HepG2 (cell line): ENCODE measurements around the gene SPECC1L. TPM values are rescaled to one million over a fixed set of nuclear protein-coding genes. Genes with fewer than 3 reads are reported as not detected.

Experiments
- ATAC-seq: fragments of 200-7000 bp; cut with Tn5 transposase; 3 replicates; pipeline ENCODE4 v1.9.1; 2020; ENCODE audit warnings: mild to moderate bottlenecking, moderate library complexity
- BruUV-seq: library from RNA; stranded (reverse); fragments of 400-500 nt; replicated peaks from 2 replicates; lab custom pipeline; 2021; lab: Mats Ljungman, UMichigan
- CTCF ChIA-PET: fragments of 300-600 bp; formaldehyde crosslinking; extraction: SDS; loops from one replicate; lab custom pipeline; 2021; ENCODE audit warnings: low total read pairs, inconsistent platforms, low intra/inter-chr PET ratio; lab: Yijun Ruan, JAX
- POLR2A ChIA-PET: fragments of 350-600 bp; sonication (Branson Sonifier 250); formaldehyde crosslinking; loops from one replicate; lab custom pipeline; 2020; ENCODE audit warnings: antibody characterized with exemption, inconsistent platforms; lab: Yijun Ruan, JAX
- DNase-seq: peaks from one replicate; pipeline ENCODE4 v3.0.0-alpha.2; 2015; ENCODE audit warnings: low spot score
- FAIRE-seq: peaks from 3 replicates; lab custom pipeline; 2011; peaks lifted over from hg19 to GRCh38; lab: Jason Lieb, UNC
- H2AFZ ChIP-seq: one replicate; pipeline ENCODE4 v1.6.1; 2011; ENCODE audit warnings: low read length, inconsistent platforms
- H3K27ac ChIP-seq: fragments of 300-600 bp; 3 replicates; pipeline ENCODE4 v1.8.0; 2011; ENCODE audit warnings: mixed run types, mild to moderate bottlenecking, mixed read lengths, low read length, inconsistent platforms; ENCODE audit not compliant: insufficient read depth; ENCODE audit errors: extremely low read length
- H3K27me3 ChIP-seq, 2 experiments: fragments of 200-600 bp in 1 of 2; 2 replicates in 1 of 2; 3 replicates in 1 of 2; pipeline versions ENCODE4 v1.6.0 to v1.8.0; 2011; ENCODE audit warnings: low read length in 2 of 2, mild to moderate bottlenecking in 2 of 2, moderate library complexity in 2 of 2, inconsistent platforms in 1 of 2; ENCODE audit not compliant: insufficient read depth in 2 of 2, control insufficient read depth in 1 of 2
- H3K36me3 ChIP-seq, 2 experiments: fragments of 200-600 bp in 1 of 2; replicated peaks in 1 of 2; 2 replicates in 1 of 2; 3 replicates in 1 of 2; pipeline versions ENCODE4 v1.5.1 to v1.8.0; 2011; ENCODE audit warnings: low read length in 2 of 2, inconsistent platforms in 1 of 2; ENCODE audit not compliant: insufficient read depth in 2 of 2, control insufficient read depth in 1 of 2
- H3K4me1 ChIP-seq: 2 replicates; pipeline ENCODE4 v1.5.1; 2012; ENCODE audit warnings: low read length, inconsistent platforms; ENCODE audit not compliant: insufficient read depth
- H3K4me2 ChIP-seq: 2 replicates; pipeline ENCODE4 v1.6.0; 2011; ENCODE audit warnings: low read depth, low read length, inconsistent platforms
- H3K4me3 ChIP-seq, 3 experiments: fragments of 200-600 bp in 1 of 3; sonication (generic), shearing (Covaris generic) in 1 of 3; replicated peaks in 1 of 3; 2 replicates each; pipeline ENCODE4 v1.5.1; 2011 to 2016; ENCODE audit warnings: low read length in 3 of 3, inconsistent platforms in 2 of 3, low read depth in 2 of 3, mild to moderate bottlenecking in 2 of 3, control low read depth in 1 of 3, mixed read lengths in 1 of 3; ENCODE audit not compliant: insufficient read depth in 1 of 3
- H3K79me2 ChIP-seq: one replicate; pipeline ENCODE4 v1.6.1; 2011; ENCODE audit warnings: low read length, inconsistent platforms; ENCODE audit not compliant: insufficient read depth
- H3K9ac ChIP-seq: 2 replicates; pipeline ENCODE4 v1.6.0; 2011; ENCODE audit warnings: mild to moderate bottlenecking, low read depth, low read length, inconsistent platforms; ENCODE audit not compliant: insufficient read depth
- H3K9me3 ChIP-seq: 2 replicates; pipeline ENCODE4 v1.5.1; 2012; ENCODE audit warnings: mild to moderate bottlenecking, low read length
- H4K20me1 ChIP-seq: 2 replicates; pipeline ENCODE4 v1.6.0; 2011; ENCODE audit warnings: inconsistent platforms, mild to moderate bottlenecking, low read length, moderate library complexity; ENCODE audit not compliant: insufficient read depth
- FOXM1 ChIP-seq: sonication (generic); formaldehyde crosslinking; IDR thresholded peaks from 2 replicates; pipeline ENCODE4 v1.5.0; 2020; ENCODE audit warnings: missing genetic modification reagents
- MAZ ChIP-seq, 2 experiments: sonication (generic) in 1 of 2; formaldehyde crosslinking in 1 of 2; IDR thresholded peaks; 2 replicates each; pipeline versions ENCODE4 v1.5.0 to v1.6.1; 2012 to 2020; ENCODE audit warnings: low read depth in 2 of 2, mild to moderate bottlenecking in 2 of 2, borderline replicate concordance in 1 of 2, improper control_type of control experiment in 1 of 2, low read length in 1 of 2, missing genetic modification reagents in 1 of 2, moderate library complexity in 1 of 2
- MED13 ChIP-seq: sonication (generic); formaldehyde crosslinking; IDR thresholded peaks from 2 replicates; pipeline ENCODE4 v1.5.0; 2020; ENCODE audit warnings: missing genetic modification reagents
- MIER2 ChIP-seq: IDR thresholded peaks from 2 replicates; pipeline ENCODE4 v1.6.1; 2016; ENCODE audit warnings: missing biosample characterization, missing genetic modification reagents
- NR1H2 ChIP-seq: sonication (generic); formaldehyde crosslinking; IDR thresholded peaks from 2 replicates; pipeline ENCODE4 v1.8.1; 2022; ENCODE audit warnings: low read depth, missing genetic modification reagents, borderline replicate concordance
- POLR2A ChIP-seq, 2 experiments: IDR thresholded peaks; 2 replicates each; pipeline ENCODE4 v1.6.1; 2011; ENCODE audit warnings: low read depth in 2 of 2, low read length in 2 of 2, mild to moderate bottlenecking in 1 of 2, moderate library complexity in 1 of 2; ENCODE audit not compliant: insufficient read depth in 1 of 2
- PRPF4 ChIP-seq: fragments of 200-400 bp; formaldehyde crosslinking; IDR thresholded peaks from 2 replicates; pipeline ENCODE4 v1.6.1; 2016; ENCODE audit warnings: low read length, low read depth; ENCODE audit not compliant: poor library complexity, severe bottlenecking
- RCOR2 ChIP-seq: IDR thresholded peaks from 2 replicates; pipeline ENCODE4 v1.6.1; 2016; ENCODE audit warnings: missing biosample characterization, missing genetic modification reagents
- ZKSCAN8 ChIP-seq: IDR thresholded peaks from 2 replicates; pipeline ENCODE4 v1.6.1; 2016; ENCODE audit warnings: borderline replicate concordance, missing genetic modification reagents, missing compliant biosample characterization
- ZNF10 ChIP-seq: sonication (generic); formaldehyde crosslinking; IDR thresholded peaks from 2 replicates; pipeline ENCODE4 v1.4.0; 2020; ENCODE audit warnings: mild to moderate bottlenecking, low read depth, missing genetic modification reagents, borderline replicate concordance
- WGBS: methylation state at CpG from one replicate; pipeline ENCODE4 v1.1.6; 2017; ENCODE audit warnings: low lambda C conversion rate; 5-methylcytosine and 5-hydroxymethylcytosine counted together
- in situ Hi-C: cut with HindIII; loops from 2 replicates; pipeline ENCODE4 v1.10.0; 2017; ENCODE audit warnings: low pct_unique_long_range_greater_than_20kb; ENCODE audit not compliant: extremely low pct_ligation_motif_present
- intact Hi-C: fragments of 100-400 bp; cut with micrococcal nuclease; formaldehyde crosslinking; loops from one replicate; pipeline ENCODE4 v1.10.0; 2022; ENCODE audit not compliant: unreplicated experiment
- polyA plus RNA-seq, 8 experiments: library from polyadenylated mRNA; depleted of rRNA in 3 of 8; stranded (reverse) in 7 of 8; unstranded in 1 of 8; fragments of >200 nt; fragmentation: Illumina TruSeq in 4 of 8; extraction: Trizol in 4 of 8; gene quantifications; 2 replicates each; pipeline versions ENCODE4 v1.2.1 to v1.2.3, GENCODE V29; 2011 to 2016; ENCODE audit warnings: low read depth in 4 of 8, missing spikeins in 1 of 8, mixed read lengths in 1 of 8; ENCODE audit not compliant: insufficient read depth in 1 of 8
- total RNA-seq, 5 experiments: library from RNA; depleted of rRNA; stranded (reverse); fragments of >200 nt; fragmentation: Illumina TruSeq; extraction: Trizol; gene quantifications; 2 replicates each; pipeline ENCODE4 v1.2.3, GENCODE V29; 2016; ENCODE audit warnings: low read depth in 1 of 5
- TF ChIP-seq, protein P1 (sequence below): sonication (generic); formaldehyde crosslinking; IDR thresholded peaks from 2 replicates; pipeline ENCODE4 v1.5.1; 2020; ENCODE audit warnings: missing genetic modification reagents, mild to moderate bottlenecking, borderline replicate concordance
- TF ChIP-seq, protein P2 (sequence below): sonication (generic); formaldehyde crosslinking; IDR thresholded peaks from 2 replicates; pipeline ENCODE4 v1.5.0; 2020; ENCODE audit warnings: mild to moderate bottlenecking, missing genetic modification reagents, borderline replicate concordance

The SPECC1L gene
- total and polyA plus RNA-seq, 2 of the 13 experiments (the other 11 are each of a cell fraction or from before 2014, with no cell fraction given): 14.1 to 30.3 TPM

DNA sequence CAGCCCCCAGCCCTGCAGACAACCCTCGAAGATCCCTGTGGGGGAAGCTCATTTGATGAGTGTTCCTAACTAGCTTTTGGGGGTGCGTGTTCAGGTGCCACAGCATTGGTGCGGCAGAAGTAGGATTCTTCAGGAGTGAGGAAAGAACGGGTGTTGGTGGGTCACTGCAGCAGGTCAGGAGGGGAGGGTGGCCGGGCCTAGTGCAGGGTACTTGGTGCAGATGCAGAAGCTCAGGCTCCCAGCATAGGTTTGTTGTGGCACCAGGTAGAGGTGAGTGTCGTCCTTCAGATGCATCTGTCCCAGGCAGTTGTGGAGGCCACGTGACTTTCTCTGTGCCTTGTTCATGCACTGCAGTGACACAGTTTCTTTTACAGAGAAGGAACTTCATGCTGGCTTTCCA, 141.6 kb downstream of the SPECC1L start:
- no peak for FAIRE-seq
- Histone ChIP-seq H3K4me2 (no peak overlapping the region), H3K9me3 (no peaks in the 10 kb centered on the region), H3K27me3 (no peaks in the 10 kb centered on the region), H2AFZ (no peak overlapping the region), H3K4me1 (no peaks in the 10 kb centered on the region), H3K36me3 (peaks cover 9 to 58% of the 10 kb centered on the region in 2 experiments), H3K4me3 (no peak overlapping the region), H3K9ac (no peak overlapping the region), H4K20me1 (no peaks in the 10 kb centered on the region), H3K27ac (no peak overlapping the region), H3K79me2 (no peaks in the 10 kb centered on the region)
- no peak for ATAC-seq
- no TSS peak for BruUV-seq
- in situ Hi-C loops (no loop called here), intact Hi-C loops (no loop called here)
- POLR2A ChIA-PET: no interaction called here
- TF ChIP-seq MAZ (IDR thresholded peaks at IDR 0.05; ENCODE audit: borderline replicate concordance, low read depth, low read length): no peak
- TF ChIP-seq MAZ (CRISPR knock-in tag; IDR thresholded peaks at IDR 0.05; ENCODE audit: low read depth): no peak
- no peak for TF ChIP-seq POLR2A (IDR thresholded peaks at IDR 0.05; ENCODE audit: insufficient read depth in 1 of 2, low read depth in 2 of 2, low read length in 2 of 2)
- TF ChIP-seq RCOR2 (CRISPR knock-in tag): no peak
- CTCF ChIA-PET: no interaction called here
- WGBS: 97% methylated on average over 5 of the region's 7 CpGs
- DNase-seq: no peak

DNA sequence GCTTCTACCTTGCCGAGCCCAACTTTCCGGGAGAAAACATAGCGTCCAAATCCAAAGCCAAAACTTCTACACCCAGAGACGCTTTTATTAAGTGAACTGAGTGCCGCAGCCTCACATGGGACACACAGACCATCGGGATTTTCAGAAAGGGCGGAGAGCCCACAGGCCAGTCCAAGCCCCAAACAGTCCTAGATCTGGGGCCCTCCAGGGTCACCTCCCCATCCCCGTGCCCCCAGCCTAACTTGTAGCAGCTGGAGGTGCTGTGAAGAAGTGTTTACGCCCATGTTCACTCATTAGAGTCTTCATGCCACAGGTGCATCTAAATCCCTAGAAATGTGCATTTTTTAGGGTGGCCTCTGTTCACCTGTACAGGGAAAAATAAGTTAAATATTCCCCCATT, 142.6 kb downstream of the SPECC1L start:
- intact Hi-C loops: no loop called here
- no TSS peak for BruUV-seq
- Histone ChIP-seq H3K4me1 (no peaks in the 10 kb centered on the region), H3K4me2 (no peak overlapping the region), H3K27ac (no peak overlapping the region), H3K4me3 (no peak overlapping the region), H3K79me2 (no peaks in the 10 kb centered on the region), H3K27me3 (no peaks in the 10 kb centered on the region), H3K9ac (no peak overlapping the region), H2AFZ (no peak overlapping the region), H3K36me3 (peaks cover 11 to 57% of the 10 kb centered on the region in 2 experiments), H4K20me1 (no peaks in the 10 kb centered on the region), H3K9me3 (no peaks in the 10 kb centered on the region)
- 97% methylated on average over 7 of the region's 9 CpGs for WGBS
- DNase-seq (no peak), FAIRE-seq (no peak), ATAC-seq (no peak)
- in situ Hi-C loops: no loop called here
- ChIA-PET POLR2A (no interaction called here), CTCF (no interaction called here)
- TF ChIP-seq, protein P1, sequence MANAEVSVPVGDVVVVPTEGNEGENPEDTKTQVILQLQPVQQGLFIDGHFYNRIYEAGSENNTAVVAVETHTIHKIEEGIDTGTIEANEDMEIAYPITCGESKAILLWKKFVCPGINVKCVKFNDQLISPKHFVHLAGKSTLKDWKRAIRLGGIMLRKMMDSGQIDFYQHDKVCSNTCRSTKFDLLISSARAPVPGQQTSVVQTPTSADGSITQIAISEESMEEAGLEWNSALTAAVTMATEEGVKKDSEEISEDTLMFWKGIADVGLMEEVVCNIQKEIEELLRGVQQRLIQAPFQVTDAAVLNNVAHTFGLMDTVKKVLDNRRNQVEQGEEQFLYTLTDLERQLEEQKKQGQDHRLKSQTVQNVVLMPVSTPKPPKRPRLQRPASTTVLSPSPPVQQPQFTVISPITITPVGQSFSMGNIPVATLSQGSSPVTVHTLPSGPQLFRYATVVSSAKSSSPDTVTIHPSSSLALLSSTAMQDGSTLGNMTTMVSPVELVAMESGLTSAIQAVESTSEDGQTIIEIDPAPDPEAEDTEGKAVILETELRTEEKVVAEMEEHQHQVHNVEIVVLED (CRISPR knock-in tag): no peak
- TF ChIP-seq NR1H2 (CRISPR knock-in tag) (no peak), ZKSCAN8 (CRISPR knock-in tag) (no peak), FOXM1 (CRISPR knock-in tag) (no peak), ZNF10 (CRISPR knock-in tag) (no peak), PRPF4 (no peak), MED13 (CRISPR knock-in tag) (no peak), MIER2 (CRISPR knock-in tag) (no peak)
- TF ChIP-seq, protein P2, sequence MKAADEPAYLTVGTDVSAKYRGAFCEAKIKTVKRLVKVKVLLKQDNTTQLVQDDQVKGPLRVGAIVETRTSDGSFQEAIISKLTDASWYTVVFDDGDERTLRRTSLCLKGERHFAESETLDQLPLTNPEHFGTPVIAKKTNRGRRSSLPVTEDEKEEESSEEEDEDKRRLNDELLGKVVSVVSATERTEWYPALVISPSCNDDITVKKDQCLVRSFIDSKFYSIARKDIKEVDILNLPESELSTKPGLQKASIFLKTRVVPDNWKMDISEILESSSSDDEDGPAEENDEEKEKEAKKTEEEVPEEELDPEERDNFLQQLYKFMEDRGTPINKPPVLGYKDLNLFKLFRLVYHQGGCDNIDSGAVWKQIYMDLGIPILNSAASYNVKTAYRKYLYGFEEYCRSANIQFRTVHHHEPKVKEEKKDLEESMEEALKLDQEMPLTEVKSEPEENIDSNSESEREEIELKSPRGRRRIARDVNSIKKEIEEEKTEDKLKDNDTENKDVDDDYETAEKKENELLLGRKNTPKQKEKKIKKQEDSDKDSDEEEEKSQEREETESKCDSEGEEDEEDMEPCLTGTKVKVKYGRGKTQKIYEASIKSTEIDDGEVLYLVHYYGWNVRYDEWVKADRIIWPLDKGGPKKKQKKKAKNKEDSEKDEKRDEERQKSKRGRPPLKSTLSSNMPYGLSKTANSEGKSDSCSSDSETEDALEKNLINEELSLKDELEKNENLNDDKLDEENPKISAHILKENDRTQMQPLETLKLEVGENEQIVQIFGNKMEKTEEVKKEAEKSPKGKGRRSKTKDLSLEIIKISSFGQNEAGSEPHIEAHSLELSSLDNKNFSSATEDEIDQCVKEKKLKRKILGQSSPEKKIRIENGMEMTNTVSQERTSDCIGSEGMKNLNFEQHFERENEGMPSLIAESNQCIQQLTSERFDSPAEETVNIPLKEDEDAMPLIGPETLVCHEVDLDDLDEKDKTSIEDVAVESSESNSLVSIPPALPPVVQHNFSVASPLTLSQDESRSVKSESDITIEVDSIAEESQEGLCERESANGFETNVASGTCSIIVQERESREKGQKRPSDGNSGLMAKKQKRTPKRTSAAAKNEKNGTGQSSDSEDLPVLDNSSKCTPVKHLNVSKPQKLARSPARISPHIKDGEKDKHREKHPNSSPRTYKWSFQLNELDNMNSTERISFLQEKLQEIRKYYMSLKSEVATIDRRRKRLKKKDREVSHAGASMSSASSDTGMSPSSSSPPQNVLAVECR (CRISPR knock-in tag): no peak
